Tibial artery (tissue), 4 donors: ENCODE results near the gene BATF2.

Experiments
- DNase-seq, 2 donors: peaks; one replicate each; pipeline ENCODE4 v3.0.0-alpha.2; 2019
- H3K27ac ChIP-seq, 2 donors: fragments of 200-600 bp; sonication (generic) in 1 of 2; 1 replicate in 1 of 2; 2 replicates in 1 of 2; pipeline ENCODE4 v1.5.1; 2018 to 2019; ENCODE audit warnings: mild to moderate bottlenecking in 1 of 2
- H3K27me3 ChIP-seq, 2 donors: fragments of 200-600 bp; sonication (generic) in 1 of 2; one replicate each; pipeline versions ENCODE4 v1.5.1 to v1.6.0; 2016 to 2019
- H3K36me3 ChIP-seq, 3 donors: fragments of 200-600 bp; sonication (generic) in 2 of 3; one replicate each; pipeline ENCODE4 v1.5.1; 2016 to 2019; ENCODE audit warnings: mild to moderate bottlenecking in 2 of 3
- H3K4me1 ChIP-seq, 4 donors: fragments of 200-600 bp; sonication (generic) in 2 of 4; 1 replicate in 3 of 4; 2 replicates in 1 of 4; pipeline ENCODE4 v1.5.1; 2016 to 2019
- H3K4me3 ChIP-seq, 2 donors: fragments of 200-600 bp; sonication (generic) in 1 of 2; 1 replicate in 1 of 2; 2 replicates in 1 of 2; pipeline ENCODE4 v1.5.1; 2018 to 2019; ENCODE audit warnings: mild to moderate bottlenecking in 2 of 2
- H3K9me3 ChIP-seq, 3 donors: fragments of 200-600 bp; sonication (generic) in 1 of 3; one replicate each; pipeline ENCODE4 v1.5.1; 2016 to 2019
- intact Hi-C: fragments of 100-400 bp; cut with DNase I; formaldehyde crosslinking; loops from one replicate; pipeline ENCODE4 v1.15.0; 2023; ENCODE audit warnings: low total_unique reads
- TF ChIP-seq, protein P1 (sequence below), 2 experiments: fragments of 200-600 bp in 1 of 2; fragments of 450-650 bp in 1 of 2; IDR thresholded peaks; one replicate each; pipeline ENCODE4 v1.5.1; 2017 to 2019; ENCODE audit warnings: antibody characterized with exemption in 2 of 2, mild to moderate bottlenecking in 1 of 2, moderate library complexity in 1 of 2

BATF2 gene

DNA sequence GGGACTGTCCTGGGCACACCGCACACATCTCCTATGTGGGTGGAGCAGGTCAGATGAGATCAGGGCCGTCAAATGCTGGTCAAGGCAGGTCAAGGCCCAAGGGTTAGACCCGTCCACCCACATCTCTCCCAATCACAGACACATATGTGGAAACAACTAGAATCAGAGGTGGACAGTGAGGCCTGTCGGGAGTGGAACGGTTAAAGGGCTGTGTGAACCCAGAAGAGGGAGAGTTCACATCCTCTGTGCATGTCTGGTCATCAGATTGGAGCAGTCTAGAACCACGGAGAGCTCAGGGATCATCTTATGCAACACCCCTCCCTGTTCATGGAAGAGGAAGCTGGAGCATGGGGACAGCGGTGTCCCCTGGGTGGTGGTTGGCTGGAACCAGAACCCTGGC is 23.1 kb upstream of the BATF2 start:
- TF ChIP-seq, protein P1, sequence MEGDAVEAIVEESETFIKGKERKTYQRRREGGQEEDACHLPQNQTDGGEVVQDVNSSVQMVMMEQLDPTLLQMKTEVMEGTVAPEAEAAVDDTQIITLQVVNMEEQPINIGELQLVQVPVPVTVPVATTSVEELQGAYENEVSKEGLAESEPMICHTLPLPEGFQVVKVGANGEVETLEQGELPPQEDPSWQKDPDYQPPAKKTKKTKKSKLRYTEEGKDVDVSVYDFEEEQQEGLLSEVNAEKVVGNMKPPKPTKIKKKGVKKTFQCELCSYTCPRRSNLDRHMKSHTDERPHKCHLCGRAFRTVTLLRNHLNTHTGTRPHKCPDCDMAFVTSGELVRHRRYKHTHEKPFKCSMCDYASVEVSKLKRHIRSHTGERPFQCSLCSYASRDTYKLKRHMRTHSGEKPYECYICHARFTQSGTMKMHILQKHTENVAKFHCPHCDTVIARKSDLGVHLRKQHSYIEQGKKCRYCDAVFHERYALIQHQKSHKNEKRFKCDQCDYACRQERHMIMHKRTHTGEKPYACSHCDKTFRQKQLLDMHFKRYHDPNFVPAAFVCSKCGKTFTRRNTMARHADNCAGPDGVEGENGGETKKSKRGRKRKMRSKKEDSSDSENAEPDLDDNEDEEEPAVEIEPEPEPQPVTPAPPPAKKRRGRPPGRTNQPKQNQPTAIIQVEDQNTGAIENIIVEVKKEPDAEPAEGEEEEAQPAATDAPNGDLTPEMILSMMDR (IDR thresholded peaks at IDR 0.05) = no peak
- intact Hi-C loops = no loop called here
- Histone ChIP-seq H3K27ac (no peak overlapping the region), H3K4me1 (peaks cover 0 to 13% (median 9%) of the 10 kb centered on the region in 4 donors), H3K36me3 (peaks cover 28 to 56% (median 40%) of the 10 kb centered on the region in 3 donors), H3K27me3 (no peaks in the 10 kb centered on the region), H3K9me3 (no peaks in the 10 kb centered on the region), H3K4me3 (no peak overlapping the region)
- no peak for DNase-seq

GRCh38 chr11:65017937-65018336 is 21.2 kb upstream of the BATF2 start:
- Histone ChIP-seq H3K27me3 (no peaks in the 10 kb centered on the region), H3K4me1 (peaks cover 6 to 20% (median 16%) of the 10 kb centered on the region in 4 donors), H3K36me3 (peaks cover 28 to 56% (median 40%) of the 10 kb centered on the region in 3 donors), H3K9me3 (no peaks in the 10 kb centered on the region), H3K4me3 (no peak overlapping the region), H3K27ac (no peak overlapping the region)
- intact Hi-C loops = no loop called here
- DNase-seq = no peak
- TF ChIP-seq, protein P1 (IDR thresholded peaks at IDR 0.05) = no peak

DNA sequence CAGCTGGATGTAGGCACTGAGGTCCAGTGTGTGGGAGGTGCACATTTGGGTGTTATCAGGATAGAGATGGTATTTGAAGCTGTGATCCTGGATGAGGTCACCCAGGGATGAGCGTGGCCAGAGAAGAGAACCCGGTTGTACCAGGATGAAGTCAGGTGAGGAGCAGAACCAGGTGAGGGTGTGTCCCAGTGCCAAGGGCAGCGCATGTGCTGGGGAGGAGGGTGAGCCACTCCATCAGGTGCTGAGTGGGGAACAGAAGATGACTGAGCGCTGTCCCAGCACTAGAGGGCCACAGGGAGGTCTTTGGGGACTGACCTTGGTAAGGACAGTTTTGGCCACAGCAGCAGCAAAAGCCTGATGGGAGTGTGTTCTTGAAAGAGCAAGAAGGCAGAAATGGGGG is 19.9 kb upstream of the BATF2 start:
- H3K36me3 ChIP-seq = peaks cover 25 to 44% (median 29%) of the 10 kb centered on the region in 3 donors
- no peak overlapping the region for H3K27ac ChIP-seq
- TF ChIP-seq, protein P1 (IDR thresholded peaks at IDR 0.05) = no peak
- intact Hi-C loops = no loop called here
- peaks cover 6 to 23% (median 19%) of the 10 kb centered on the region in 4 donors for H3K4me1 ChIP-seq
- DNase-seq = no peak
- no peak overlapping the region for H3K4me3 ChIP-seq
- no peaks in the 10 kb centered on the region for H3K9me3 ChIP-seq
- H3K27me3 ChIP-seq = no peaks in the 10 kb centered on the region

GRCh38 chr11:65014726-65015227 is 18.0 kb upstream of the BATF2 start:
- peak in 1 of 2 donors; percentile 47 for DNase-seq
- intact Hi-C loops = loop anchor here (5.0 kb wide), 2 partner anchors 103 to 162 kb away; partner anchors contain the start of gene ZNHIT2
- Histone ChIP-seq H3K4me1 (peaks cover 6 to 23% (median 19%) of the 10 kb centered on the region in 4 donors), H3K36me3 (peaks cover 9 to 25% (median 13%) of the 10 kb centered on the region in 3 donors), H3K9me3 (no peaks in the 10 kb centered on the region), H3K27me3 (no peaks in the 10 kb centered on the region), H3K4me3 (peak overlapping the region; percentile 68 to 70), H3K27ac (peak overlapping the region; percentile 94 to 95)
- TF ChIP-seq, protein P1 (IDR thresholded peaks at IDR 0.05) = no peak

- H3K9me3 ChIP-seq = no peaks in the 10 kb centered on the region
- H3K4me1 ChIP-seq = peaks cover 6 to 23% (median 19%) of the 10 kb centered on the region in 4 donors
- peak; percentile 89 to 95 for DNase-seq
- peak within 1 kb of the TSS; percentile 68 to 70 for H3K4me3 ChIP-seq
- intact Hi-C loops = loop anchor here (5.0 kb wide), 2 partner anchors 103 to 162 kb away; partner anchors contain the start of gene ZNHIT2
- peak within 1 kb of the TSS; percentile 94 to 95 for H3K27ac ChIP-seq
- TF ChIP-seq, protein P1 (IDR thresholded peaks at IDR 0.05) = peak; percentile 79 to 80
- no peaks in the 10 kb centered on the region for H3K27me3 ChIP-seq
- H3K36me3 ChIP-seq = peaks cover 9 to 18% (median 13%) of the 10 kb centered on the region in 3 donors
Observed at GRCh38 chr11:65013888-65014725, 17.3 kb upstream of the BATF2 start, which contains the start of gene ARL2. ARL2 (plus strand) TSS chr11:65014160; CDS start chr11:65014208, 48 bp downstream.
